K562 (cell line): Measurements from ENCODE around the gene PDE6G.

Source experiments
- GABPA ChIP-seq: fragments of 200-800 bp; sonication (Bioruptor generic); conservative IDR thresholded peaks from 2 replicates; pipeline ENCODE4 v1.6.1; 2016; ENCODE audit warnings: low read depth, missing genetic modification characterization, missing compliant biosample characterization
- POLR2A ChIP-seq: fragments of 450-650 bp; conservative IDR thresholded peaks from 2 replicates; pipeline ENCODE4 v1.6.1; 2016
- ZBTB7A ChIP-seq: IDR thresholded peaks from 2 replicates; pipeline ENCODE4 v1.6.1; 2011; ENCODE audit warnings: low read depth, mild to moderate bottlenecking, low read length, moderate library complexity, borderline replicate concordance; ENCODE audit not compliant: control insufficient read depth
- TF ChIP-seq, protein P1 (sequence below), 3 experiments: fragments of 200-800 bp in 1 of 3; fragments of 250-450 bp in 1 of 3; fragments of 450-650 bp in 1 of 3; sonication (Bioruptor Pico) in 1 of 3; sonication (Bioruptor generic) in 1 of 3; formaldehyde crosslinking in 1 of 3; IDR thresholded peaks; 2 replicates each; pipeline versions ENCODE4 v1.6.1 to v1.8.0; 2016 to 2022; ENCODE audit warnings: mild to moderate bottlenecking in 2 of 3, missing genetic modification characterization in 2 of 3, missing compliant biosample characterization in 1 of 3, moderate library complexity in 1 of 3
- TF ChIP-seq, protein P2 (sequence below): conservative IDR thresholded peaks from 2 replicates; pipeline ENCODE4 v1.6.1; 2011; ENCODE audit warnings: low read depth, mild to moderate bottlenecking, low read length; ENCODE audit not compliant: control insufficient read depth

DNA sequence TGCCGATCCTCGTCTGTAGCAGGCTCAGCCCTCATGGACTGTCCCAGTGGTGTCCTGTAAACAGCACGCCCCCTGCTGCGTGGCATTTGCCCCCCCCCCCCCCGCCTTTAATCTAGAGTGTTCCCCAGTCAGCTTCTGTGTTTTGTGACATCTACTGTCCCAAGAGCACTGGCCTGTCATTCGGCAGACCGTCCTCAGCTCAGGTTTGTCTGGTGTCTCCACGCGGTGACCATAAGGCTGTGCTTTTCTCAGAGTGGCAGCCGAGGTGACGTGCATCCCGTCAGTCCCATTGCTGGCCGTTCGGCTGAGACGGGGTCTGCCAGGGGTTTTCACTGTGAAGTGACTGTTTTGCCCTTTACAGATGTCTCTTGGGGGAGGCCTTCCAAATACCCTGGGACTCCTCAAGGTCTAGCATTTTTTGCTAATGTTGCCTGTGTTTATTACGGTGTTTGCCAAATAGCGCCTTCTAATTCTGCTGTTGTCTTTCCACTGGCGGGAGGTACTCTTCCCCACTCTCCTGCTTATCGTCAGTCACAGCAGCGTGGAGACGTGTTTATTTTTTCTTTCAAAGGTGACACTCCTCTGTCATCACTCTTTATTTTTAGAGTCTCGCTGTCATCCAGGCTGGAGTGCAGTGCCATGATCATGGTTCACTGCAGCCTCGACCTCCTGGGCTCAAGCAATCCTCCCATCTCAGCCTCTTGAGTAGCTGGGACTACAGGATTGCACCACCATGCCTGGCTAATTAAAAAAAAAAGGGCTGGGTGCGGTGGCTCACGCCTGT lies 41.1 kb upstream of the PDE6G start:
- no peak for TF ChIP-seq GABPA (tag)
- TF ChIP-seq, protein P1, sequence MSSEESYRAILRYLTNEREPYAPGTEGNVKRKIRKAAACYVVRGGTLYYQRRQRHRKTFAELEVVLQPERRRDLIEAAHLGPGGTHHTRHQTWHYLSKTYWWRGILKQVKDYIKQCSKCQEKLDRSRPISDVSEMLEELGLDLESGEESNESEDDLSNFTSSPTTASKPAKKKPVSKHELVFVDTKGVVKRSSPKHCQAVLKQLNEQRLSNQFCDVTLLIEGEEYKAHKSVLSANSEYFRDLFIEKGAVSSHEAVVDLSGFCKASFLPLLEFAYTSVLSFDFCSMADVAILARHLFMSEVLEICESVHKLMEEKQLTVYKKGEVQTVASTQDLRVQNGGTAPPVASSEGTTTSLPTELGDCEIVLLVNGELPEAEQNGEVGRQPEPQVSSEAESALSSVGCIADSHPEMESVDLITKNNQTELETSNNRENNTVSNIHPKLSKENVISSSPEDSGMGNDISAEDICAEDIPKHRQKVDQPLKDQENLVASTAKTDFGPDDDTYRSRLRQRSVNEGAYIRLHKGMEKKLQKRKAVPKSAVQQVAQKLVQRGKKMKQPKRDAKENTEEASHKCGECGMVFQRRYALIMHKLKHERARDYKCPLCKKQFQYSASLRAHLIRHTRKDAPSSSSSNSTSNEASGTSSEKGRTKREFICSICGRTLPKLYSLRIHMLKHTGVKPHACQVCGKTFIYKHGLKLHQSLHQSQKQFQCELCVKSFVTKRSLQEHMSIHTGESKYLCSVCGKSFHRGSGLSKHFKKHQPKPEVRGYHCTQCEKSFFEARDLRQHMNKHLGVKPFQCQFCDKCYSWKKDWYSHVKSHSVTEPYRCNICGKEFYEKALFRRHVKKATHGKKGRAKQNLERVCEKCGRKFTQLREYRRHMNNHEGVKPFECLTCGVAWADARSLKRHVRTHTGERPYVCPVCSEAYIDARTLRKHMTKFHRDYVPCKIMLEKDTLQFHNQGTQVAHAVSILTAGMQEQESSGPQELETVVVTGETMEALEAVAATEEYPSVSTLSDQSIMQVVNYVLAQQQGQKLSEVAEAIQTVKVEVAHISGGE (CRISPR knock-in tag; IDR thresholded peaks at IDR 0.05) = no peak
- TF ChIP-seq, protein P2, sequence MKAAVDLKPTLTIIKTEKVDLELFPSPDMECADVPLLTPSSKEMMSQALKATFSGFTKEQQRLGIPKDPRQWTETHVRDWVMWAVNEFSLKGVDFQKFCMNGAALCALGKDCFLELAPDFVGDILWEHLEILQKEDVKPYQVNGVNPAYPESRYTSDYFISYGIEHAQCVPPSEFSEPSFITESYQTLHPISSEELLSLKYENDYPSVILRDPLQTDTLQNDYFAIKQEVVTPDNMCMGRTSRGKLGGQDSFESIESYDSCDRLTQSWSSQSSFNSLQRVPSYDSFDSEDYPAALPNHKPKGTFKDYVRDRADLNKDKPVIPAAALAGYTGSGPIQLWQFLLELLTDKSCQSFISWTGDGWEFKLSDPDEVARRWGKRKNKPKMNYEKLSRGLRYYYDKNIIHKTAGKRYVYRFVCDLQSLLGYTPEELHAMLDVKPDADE = no peak
- TF ChIP-seq ZBTB7A = no peak
- TF ChIP-seq POLR2A = no peak
